HG03095 (cell line): ENCODE results near the gene GMCL2.
"Not testable (repeated sequence)": the region's sequence is repeated elsewhere in the genome, so short reads cannot be mapped to it uniquely, and the experiment has no call there.

ENCODE experiments used
- ATAC-seq: cut with Tn5 transposase; IDR thresholded peaks from one replicate; pipeline ENCODE4 v1.9.1; 2021; ENCODE audit warnings: moderate library complexity; ENCODE audit not compliant: unreplicated experiment

GMCL2 gene

GRCh38 chr5:178207183-178207916 lies 20.2 kb upstream of the GMCL2 start:
- no peak for ATAC-seq

- ATAC-seq = no peak
Measured at GRCh38 chr5:178206166-178207101, 19.3 kb upstream of the GMCL2 start.

- ATAC-seq = no peak
Measured at GRCh38 chr5:178205749-178206047, 18.5 kb upstream of the GMCL2 start.

- ATAC-seq = peak; percentile 56
Measured at GRCh38 chr5:178204935-178205748, 18.0 kb upstream of the GMCL2 start.

- ATAC-seq = peak; percentile 75
Measured at GRCh38 chr5:178204182-178204934, 17.2 kb upstream of the GMCL2 start, which contains the start of gene HNRNPAB. HNRNPAB (plus strand) TSS chr5:178204533; CDS start chr5:178204838, 305 bp downstream.

GRCh38 chr5:178203670-178204181 lies 16.6 kb upstream of the GMCL2 start:
- ATAC-seq = no peak

GRCh38 chr5:178202541-178202940 lies 15.4 kb upstream of the GMCL2 start:
- ATAC-seq = no peak

DNA sequence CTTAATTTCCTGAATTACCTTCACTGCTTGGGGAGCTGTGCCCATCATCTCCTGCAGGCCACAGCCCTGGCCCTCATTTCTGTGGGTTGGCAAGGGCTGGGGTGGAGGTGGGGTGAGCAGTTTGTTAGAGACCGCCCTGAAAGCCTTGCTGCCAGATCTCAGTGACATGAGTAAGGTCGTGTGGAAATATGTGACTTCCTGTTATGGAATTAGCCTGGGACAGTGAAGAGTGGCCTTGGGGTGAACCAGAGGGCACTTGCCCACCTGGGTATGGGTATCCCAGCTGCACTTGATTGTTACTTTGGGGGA lies 14.7 kb upstream of the GMCL2 start:
- no peak for ATAC-seq

DNA sequence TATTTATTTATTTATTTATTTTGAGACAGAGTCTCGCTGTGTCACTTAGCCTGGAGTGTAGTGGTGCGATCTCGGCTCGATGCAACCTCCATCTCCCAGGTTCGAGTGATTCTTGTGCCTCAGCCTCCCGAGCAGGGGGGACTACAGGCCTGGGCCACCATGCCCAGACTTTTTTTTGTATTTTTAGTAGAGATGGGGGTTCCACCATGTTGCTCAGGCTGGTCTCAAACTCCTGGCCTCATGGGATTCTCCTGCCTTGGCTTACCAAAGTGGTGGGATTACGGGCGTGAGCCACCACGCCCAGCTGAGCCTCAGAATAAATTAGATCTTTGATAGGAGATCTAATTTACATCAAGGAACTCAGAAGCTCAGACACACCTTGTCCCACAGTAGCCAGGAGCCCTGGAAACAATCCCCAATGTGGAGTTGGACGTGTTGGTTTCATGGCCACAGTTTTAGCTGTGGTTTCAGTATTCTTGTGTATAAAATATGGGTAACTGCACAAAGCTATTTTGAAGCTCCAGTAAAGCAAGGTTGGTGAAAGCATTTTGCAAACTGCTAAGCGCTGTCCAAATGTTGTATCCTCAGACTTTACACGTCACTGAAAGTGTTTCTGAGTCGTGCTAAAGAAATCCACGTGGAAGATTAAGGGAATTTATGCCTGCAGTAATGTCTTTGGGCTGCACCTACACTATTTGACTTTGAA lies 14.2 kb upstream of the GMCL2 start:
- no peak for ATAC-seq

- no peak for ATAC-seq
Measured at GRCh38 chr5:178199581-178200434, 12.6 kb upstream of the GMCL2 start.

DNA sequence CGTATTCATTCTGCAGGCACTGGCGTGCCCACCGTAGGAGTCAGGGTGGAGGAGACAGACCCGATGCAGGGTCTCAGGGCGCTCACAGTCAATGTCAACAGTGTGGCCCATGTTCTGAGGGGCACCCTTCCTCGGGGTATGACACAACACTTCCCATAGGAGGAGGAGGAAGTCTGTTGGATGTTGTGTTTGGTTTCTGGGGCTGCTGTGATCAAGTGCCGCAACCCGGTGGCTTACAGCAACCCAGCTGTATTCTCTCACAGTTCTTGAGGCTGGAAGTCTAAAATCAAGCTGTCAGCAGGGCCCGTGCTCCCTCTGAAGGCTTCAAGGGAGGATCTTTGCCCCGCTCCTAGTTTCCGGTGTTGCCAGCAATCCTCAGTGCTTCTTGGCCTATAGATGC lies 11.5 kb upstream of the GMCL2 start:
- ATAC-seq = no peak

GRCh38 chr5:178198151-178198550 lies 11.0 kb upstream of the GMCL2 start:
- not testable (repeated sequence) for ATAC-seq

DNA sequence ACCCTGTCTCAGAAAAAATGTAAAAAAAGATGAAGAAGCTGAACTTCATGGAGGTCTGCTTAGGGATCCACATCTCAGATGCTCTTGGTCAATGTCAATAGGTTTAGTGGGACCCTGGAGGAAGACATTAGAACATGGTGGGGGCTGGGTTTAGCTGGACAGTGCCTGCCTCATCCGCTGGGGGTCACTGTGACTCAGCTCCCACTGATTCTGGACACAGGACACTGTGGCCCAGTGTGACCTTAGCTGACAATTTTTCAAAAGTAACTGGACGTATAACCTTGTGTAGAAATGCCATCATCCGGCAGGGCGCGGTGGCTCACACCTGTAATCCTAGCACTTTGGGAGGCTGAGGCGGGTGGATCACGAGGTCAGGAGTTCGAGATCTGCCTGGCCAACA lies 9.8 kb upstream of the GMCL2 start:
- ATAC-seq = no peak

- ATAC-seq = no peak
Measured at GRCh38 chr5:178196281-178196812, 9.2 kb upstream of the GMCL2 start.

DNA sequence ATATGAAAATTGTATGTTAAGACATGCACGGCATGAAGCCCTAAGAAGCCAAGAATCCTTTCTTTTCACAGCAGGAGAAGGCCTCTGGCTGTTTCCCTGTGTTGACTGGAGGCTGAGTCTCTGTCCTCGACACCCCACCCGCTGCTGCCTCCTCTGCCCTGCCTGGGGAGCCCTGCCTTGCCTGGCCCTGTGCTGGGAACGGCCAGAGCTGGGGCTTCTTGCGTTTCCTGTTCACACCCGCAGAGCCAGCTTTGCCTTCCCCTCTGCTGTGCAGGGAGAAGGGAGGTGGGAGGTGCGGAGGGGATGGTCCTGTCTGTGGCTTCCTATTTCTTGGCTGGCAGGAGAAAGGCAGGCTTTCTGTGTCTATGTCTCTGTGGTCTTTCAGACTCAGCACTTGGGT lies 6.9 kb upstream of the GMCL2 start:
- no peak for ATAC-seq

GRCh38 chr5:178193251-178193809 lies 6.2 kb upstream of the GMCL2 start:
- no peak for ATAC-seq

- no peak for ATAC-seq
Measured at GRCh38 chr5:178192787-178193186, 5.6 kb upstream of the GMCL2 start.

DNA sequence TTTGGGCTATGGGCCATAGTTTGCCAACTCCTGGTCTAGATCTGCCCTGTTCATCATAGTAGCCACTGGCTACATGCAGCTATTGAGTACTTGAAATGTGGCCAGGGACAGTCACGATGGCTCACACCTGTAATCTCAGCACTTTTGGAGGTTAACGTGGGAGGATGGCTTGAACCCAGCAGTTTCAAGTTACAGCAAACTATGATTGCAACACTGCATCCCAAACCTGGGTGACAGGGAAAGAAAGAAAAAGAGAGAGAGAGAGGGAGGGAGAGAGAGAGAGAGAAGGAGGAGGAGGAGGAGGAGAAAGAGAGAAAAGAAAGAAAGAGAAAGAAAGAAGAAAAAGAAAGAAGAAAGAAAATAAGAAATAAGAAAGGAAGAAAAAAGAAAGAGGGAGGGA lies 5.1 kb upstream of the GMCL2 start:
- ATAC-seq = no peak
